SK-N-MC (cell line): ENCODE data around the gene CLDN22.

ENCODE experiments used
- EZH2 ChIP-seq: fragments of 200-600 bp; sonication (generic); IDR thresholded peaks from one replicate; pipeline ENCODE4 v1.6.1; 2017; ENCODE audit warnings: antibody characterized with exemption
- FOXP2 ChIP-seq: optimal IDR thresholded peaks from 2 replicates; pipeline ENCODE3; 2011; ENCODE audit warnings: mild to moderate bottlenecking, moderate library complexity; ENCODE audit not compliant: insufficient read depth; ENCODE audit errors: extremely low read length, control extremely low read depth
- POLR2AphosphoS5 ChIP-seq: IDR thresholded peaks from 2 replicates; pipeline ENCODE4 v1.6.1; 2012; ENCODE audit warnings: mild to moderate bottlenecking, low read depth, low read length, borderline replicate concordance

GRCh38 chr4:183268556-183268955 lies 51.5 kb downstream of the CLDN22 start:
- no peak for TF ChIP-seq POLR2AphosphoS5
- no peak for TF ChIP-seq EZH2
- no peak for TF ChIP-seq FOXP2
